ENCODE measurements around the gene RTL10.

DNA sequence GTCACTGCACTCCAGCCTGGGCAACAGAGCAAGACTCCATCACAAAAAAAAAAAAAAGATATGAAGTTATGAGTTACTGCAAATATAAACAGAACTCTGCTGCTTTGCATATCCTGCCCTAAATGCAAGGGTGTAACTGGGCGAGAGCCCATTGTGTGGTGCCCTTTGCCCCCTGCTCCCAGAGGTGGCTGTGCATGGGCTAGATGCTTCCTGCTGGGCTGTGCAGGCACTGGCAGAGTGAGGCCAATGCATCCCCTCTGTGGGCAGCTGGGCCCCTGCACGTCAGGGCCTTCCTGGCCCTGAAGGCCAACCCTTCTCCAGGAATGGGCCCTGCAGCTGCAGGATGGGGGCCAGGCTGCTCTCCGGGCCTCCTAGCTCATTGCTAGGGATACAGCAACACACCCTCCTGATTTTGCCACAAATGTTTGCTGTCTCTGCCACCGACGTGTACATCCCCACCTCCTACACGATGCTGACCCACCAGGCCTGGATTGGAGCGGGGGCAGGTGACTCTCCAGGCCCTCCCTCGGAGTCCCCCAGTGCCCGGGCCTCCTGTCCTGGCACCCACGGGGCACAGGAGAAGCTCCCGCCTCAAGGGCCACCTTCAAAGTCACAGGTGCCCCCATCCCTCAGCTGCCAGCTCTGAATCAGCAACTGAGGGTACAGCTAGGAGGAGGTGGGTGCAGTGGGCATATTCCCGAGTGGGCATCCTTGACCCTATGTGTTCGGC is 46.2 kb upstream of the RTL10 start:
- TF ChIP-seq, protein P1, sequence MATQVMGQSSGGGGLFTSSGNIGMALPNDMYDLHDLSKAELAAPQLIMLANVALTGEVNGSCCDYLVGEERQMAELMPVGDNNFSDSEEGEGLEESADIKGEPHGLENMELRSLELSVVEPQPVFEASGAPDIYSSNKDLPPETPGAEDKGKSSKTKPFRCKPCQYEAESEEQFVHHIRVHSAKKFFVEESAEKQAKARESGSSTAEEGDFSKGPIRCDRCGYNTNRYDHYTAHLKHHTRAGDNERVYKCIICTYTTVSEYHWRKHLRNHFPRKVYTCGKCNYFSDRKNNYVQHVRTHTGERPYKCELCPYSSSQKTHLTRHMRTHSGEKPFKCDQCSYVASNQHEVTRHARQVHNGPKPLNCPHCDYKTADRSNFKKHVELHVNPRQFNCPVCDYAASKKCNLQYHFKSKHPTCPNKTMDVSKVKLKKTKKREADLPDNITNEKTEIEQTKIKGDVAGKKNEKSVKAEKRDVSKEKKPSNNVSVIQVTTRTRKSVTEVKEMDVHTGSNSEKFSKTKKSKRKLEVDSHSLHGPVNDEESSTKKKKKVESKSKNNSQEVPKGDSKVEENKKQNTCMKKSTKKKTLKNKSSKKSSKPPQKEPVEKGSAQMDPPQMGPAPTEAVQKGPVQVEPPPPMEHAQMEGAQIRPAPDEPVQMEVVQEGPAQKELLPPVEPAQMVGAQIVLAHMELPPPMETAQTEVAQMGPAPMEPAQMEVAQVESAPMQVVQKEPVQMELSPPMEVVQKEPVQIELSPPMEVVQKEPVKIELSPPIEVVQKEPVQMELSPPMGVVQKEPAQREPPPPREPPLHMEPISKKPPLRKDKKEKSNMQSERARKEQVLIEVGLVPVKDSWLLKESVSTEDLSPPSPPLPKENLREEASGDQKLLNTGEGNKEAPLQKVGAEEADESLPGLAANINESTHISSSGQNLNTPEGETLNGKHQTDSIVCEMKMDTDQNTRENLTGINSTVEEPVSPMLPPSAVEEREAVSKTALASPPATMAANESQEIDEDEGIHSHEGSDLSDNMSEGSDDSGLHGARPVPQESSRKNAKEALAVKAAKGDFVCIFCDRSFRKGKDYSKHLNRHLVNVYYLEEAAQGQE (IDR thresholded peaks at IDR 0.05; ENCODE audit: low read depth), result no peak
- TF ChIP-seq EP300 (IDR thresholded peaks at IDR 0.05; ENCODE audit: borderline replicate concordance), result no peak
- no peak for TF ChIP-seq ZBTB7A (IDR thresholded peaks at IDR 0.05; ENCODE audit: low read depth)
- TF ChIP-seq YY1 (IDR thresholded peaks at IDR 0.05; ENCODE audit: low read depth), result no peak
- TF ChIP-seq, protein P2, sequence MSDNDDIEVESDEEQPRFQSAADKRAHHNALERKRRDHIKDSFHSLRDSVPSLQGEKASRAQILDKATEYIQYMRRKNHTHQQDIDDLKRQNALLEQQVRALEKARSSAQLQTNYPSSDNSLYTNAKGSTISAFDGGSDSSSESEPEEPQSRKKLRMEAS (IDR thresholded peaks at IDR 0.05), result no peak
- no peak for TF ChIP-seq TAF1 (IDR thresholded peaks at IDR 0.05; ENCODE audit: low read depth)
- TF ChIP-seq NFIC (IDR thresholded peaks at IDR 0.05), result no peak
- TF ChIP-seq FOXM1 (IDR thresholded peaks at IDR 0.05; ENCODE audit: borderline replicate concordance, low read depth), result no peak
- no peak for TF ChIP-seq CREB1 (IDR thresholded peaks at IDR 0.05; ENCODE audit: low read depth)
- TF ChIP-seq TCF12 (IDR thresholded peaks at IDR 0.05; ENCODE audit: low read depth), result no peak

Measured in Ishikawa (cell line).